RKO (cell line): ENCODE data around the gene PRR29.
A peak's percentile ranks its signal among the peaks of the same experiment; 100 is the strongest.
"Not testable (repeated sequence)": the region's sequence is repeated elsewhere in the genome, so short reads cannot be mapped to it uniquely, and the experiment has no call there.

Source experiments
- DNase-seq: peaks from one replicate; pipeline ENCODE4 v3.0.0-alpha.2; 2016; ENCODE audit warnings: low spot score

The PRR29 gene

GRCh38 chr17:63997341-63998048 lies 656 bp upstream of the PRR29 start:
- DNase-seq, result no peak

DNA sequence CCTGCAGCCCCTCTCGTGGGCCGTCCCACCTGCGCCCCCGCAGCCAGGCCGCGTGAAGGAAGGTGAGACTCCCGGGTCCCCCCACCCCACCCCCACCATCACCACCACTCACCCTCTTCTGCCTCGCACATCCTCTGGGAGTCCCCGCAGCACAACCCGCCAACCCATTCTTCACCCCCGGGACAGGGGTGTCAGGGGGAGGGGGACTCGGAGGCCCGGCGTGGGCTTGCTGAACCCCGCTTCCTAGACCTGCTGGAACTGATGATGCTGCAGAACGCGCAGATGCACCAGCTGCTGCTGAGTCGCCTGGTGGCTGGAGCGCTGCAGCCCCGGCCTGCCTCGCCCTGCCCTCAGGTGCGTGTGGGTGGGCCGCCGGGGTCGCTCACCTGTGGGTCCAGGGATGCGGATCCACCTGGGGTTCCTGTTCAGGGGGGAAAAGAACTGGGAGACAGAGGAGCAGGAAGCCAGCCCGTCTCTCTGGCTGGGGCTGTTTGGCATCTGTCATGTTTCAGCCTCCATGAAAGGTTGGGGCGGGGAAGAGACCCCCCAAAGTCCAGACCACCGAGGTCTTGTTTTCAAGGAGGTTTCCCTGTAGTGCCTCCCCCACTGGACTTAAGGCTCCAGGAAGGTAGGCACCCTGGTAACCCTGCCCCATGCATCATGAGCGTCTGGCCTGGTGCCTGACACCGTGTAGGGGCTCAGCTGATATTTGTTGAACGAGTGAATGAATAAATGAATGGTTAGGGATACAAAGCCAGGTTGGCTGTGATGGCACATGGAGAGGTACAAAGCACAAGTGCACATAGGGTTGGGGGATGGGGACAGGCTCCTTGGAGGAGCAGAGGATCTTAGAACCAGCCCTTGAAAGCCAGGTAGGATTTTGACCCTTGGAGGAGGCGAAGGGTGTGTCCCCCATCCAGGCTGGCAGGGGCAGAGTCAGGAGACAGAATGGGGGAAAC lies 849 bp downstream of the PRR29 start:
- no peak for DNase-seq

DNA sequence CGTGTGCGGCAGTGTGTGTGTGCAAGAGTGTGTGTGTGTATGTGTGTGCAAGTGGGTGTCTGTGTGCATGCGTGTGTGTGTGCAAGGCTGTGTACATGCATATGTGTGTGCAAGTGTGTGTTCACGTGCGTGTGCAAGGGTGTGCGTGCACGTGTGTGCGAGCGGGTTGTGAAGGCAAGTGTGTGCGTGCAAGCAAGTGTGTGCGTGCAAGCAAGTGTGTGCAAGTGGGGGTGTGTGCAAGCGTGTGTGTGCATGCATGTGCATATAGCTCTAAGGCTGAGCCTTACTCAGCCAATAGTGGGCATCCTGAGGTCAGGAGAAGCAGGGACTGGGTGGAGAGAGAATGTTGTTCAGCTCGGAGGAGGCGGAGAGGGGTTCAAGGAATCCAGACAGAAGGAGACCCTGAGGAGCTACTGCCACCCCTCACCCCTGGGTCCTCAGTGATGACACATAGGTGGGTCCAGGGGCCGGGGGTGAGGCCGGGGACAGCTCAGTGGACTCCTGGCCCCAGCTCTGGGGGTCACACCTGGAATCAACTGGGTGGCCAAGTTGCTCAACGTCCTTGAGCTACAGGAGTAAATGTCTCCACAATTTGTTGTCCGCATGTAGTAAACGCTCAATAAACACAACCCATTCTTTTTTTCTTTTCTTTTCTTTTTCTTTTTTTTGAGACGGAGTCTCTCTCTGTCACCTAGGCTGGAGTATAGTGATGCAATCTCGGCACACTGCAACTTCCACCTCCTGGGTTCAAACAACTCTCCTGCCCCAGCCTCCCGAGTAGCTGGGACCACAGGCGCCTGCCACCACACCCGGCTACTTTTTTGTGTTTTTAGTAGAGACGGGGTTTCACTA lies 1.8 kb downstream of the PRR29 start:
- no peak for DNase-seq

DNA sequence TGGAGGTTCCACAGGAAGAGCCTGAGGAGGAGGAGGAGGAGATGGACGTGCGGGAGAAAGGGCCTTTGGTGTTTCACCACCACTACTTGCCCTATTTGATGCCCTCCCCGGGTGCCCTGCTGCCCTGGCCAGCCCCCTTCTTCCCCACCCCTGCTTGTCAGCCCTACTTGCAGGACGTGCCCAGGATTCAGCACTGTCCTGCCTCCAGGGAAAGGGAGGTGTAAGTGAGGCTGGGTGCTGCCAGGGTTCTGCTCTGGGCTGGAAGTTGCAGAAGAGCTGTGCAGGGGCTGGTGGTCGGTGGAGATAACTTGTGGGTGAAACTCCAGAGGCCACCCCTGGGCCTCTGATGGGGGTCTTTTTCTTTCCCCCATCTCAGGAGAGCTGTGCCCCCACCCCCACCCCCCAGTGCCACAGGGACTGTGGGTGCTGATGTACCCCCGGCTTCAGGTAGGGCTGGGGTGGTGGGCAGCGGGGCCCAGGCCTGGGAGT lies 3.0 kb downstream of the PRR29 start:
- DNase-seq, result no peak

GRCh38 chr17:64001763-64002529 lies 3.8 kb downstream of the PRR29 start:
- DNase-seq, result no peak

- no peak for DNase-seq
Observed at GRCh38 chr17:64002658-64003525, 4.7 kb downstream of the PRR29 start.

DNA sequence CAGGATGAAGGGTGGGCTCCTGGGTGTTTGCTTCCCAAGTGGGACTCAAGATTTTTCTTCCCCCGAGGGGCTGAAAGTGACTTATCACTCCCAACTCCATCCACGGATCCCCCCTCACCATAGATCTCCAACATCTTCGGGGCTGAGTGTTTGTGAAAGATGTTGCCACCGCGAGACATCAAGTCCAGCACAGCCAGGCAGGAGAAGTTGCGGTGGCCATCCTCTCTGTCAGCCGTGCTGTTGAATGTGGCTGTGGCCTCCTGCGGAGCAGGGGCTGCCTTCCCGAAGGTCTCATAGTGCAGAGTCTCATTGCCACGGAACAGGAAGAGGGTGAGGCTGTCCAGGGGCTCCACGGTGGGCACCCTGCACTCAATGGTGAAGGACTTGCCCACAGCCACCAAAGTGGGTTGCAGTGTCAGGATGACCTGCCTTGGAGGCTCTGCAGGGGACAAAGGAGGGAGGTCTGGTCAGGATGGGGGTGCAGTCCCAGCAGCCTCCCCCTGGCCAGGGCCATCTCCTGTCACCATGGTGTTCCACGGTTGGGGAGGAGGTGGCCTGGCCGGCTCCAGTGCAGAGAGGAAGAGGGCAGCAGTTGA lies 5.5 kb downstream of the PRR29 start:
- no peak for DNase-seq

- no peak for DNase-seq
Observed at GRCh38 chr17:64004218-64004770, 6.1 kb downstream of the PRR29 start.

GRCh38 chr17:64004903-64005733 lies 7.0 kb downstream of the PRR29 start:
- no peak for DNase-seq

GRCh38 chr17:64005734-64006167 lies 7.6 kb downstream of the PRR29 start:
- no peak for DNase-seq

DNA sequence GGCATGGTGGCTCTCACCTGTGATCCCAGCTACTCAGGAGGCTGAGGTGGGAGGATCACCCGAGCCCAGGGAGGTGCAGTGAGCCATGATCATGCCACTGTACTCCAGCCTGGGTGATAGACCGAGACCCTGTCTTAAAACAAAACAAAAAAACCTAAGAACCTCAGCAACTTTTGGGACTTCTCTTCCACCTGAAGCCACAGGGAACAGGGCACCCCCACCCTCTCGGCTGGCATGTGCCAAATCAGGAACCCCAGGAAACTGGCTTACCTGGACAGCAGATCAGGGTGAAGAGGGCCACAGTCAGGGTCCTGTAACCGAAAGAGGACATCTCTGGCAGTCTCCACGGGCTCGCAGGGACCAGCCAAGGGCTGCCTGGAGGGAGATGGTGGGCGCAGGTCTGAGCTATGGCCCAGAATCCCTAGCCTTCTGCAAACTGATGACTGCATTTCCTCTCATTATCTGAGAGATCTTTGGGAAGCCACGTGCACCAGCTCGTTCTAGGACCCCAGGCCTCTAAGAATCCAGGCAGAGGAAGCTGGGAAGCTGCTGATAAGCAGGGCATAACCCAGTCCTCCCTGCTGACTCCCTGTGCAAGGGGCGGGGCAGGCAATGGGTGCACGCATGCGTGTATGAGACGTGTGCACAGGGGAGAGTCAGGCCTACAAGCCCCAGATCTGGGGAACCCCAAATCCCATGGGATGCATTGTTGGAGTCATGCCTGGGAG lies 8.4 kb downstream of the PRR29 start:
- DNase-seq, result no peak

- not testable (repeated sequence) for DNase-seq
Observed at GRCh38 chr17:64007089-64007837, 9.1 kb downstream of the PRR29 start.

- no peak for DNase-seq
Observed at GRCh38 chr17:64007838-64008282, 9.7 kb downstream of the PRR29 start.

DNA sequence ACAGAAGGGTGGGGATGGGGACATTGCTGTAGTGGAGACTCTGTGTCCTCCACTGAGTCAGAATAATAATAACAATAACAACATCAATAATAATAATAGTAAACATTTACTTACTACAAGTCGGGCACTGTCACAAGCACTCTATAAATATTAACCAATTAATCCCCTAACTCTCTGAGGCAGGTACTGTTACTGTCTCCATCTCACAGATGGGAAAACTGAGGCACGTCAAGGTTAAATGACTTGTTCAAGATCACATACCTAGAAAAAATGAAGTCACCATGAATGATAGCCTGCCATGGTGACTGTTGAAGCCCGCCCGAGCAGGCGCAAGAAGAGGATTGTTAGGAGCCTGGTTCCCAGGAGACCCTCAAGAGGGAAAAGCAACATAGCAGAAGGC lies 10.2 kb downstream of the PRR29 start:
- no peak for DNase-seq

GRCh38 chr17:64008830-64009229 lies 10.7 kb downstream of the PRR29 start:
- no peak for DNase-seq

DNA sequence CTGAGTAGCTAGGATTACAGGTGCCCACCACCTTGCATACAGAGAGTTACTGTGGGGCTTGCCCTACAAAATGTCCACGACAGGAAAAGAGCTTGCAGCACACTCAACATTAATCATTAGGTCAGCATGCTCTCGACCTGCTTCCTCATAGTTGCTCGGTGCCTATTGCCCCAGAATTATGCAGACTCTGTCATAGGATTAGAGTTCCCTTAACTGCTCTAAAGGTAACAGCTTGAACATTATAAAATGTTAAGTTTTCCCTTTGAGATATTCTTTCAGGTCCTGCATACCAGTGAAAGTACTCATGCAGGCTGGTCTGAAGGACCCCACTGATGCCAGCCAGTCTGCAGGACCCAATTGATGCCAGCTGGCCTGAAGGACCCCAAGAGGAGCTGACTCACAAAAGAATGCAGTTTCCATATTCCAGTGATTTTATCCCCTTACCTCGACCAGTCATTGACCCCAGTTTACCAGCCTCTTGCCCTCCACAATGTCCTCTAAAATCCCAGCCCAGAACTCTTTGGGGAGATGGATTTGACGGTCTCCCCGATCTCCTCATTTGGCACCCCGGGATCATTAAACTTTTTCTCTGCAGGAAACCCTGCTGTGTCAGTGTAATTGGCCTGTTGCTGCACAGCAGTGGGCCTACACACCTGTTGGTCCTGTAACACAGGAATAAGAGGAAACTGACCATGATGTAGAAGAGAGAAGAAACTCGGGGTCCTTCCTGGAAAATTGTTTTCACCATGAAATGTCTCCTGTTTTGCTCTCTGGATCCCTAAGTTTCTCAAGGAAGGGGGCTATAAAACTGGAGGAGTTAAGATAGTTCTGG lies 11.6 kb downstream of the PRR29 start:
- DNase-seq, result peak; percentile 24
